HG02973 (cell line): ENCODE data around the gene MS4A4E.
"Not testable (repeated sequence)": the region's sequence is repeated elsewhere in the genome, so short reads cannot be mapped to it uniquely, and the experiment has no call there.

Experiments used
- ATAC-seq: cut with Tn5 transposase; IDR thresholded peaks from one replicate; pipeline ENCODE4 v1.9.1; 2021; ENCODE audit warnings: moderate library complexity; ENCODE audit not compliant: unreplicated experiment

MS4A4E gene

DNA sequence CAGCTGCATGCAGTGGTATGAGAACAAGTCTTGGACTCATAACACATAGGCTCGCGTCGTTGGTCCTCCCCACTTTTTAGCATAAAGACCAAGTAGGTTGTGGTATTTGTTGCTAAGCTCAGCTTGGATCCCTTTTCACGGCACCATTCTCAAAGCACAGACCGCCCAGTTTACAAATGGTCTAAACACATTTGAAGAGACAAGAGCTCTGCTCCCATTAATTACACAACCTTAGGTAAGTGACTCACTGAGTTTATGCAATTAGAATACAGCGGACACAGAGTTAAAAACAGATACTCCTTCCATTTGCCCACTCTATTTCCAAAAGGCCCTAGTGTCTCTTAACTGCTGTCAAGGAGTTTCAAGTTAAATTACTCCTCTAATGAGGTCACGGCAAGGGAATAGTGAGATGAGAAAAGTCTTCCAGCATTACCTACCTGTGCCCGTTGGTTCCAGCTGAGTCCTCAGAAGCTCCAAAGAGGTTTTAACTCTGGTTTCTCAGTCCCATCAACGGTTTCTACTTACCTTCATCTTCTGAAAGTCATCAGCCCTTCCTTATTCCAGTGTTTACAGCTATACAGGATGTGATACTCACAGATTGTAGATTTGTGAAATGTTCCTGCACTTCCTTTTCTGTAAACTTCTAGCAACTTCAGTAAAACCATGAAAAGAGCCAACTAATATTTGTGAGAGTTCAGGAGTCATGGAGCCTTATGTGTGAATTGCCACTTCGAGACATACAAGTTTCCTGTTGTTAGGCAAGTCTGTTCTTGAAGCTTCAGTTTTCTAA, 60.2 kb downstream of the MS4A4E start, which contains the start of gene MS4A6A:
Gene MS4A6A (minus strand): TSS at position 543 of the 790 bp plus-strand sequence. CDS start 1,356 bp downstream, outside the sequence.
- no peak for ATAC-seq

DNA sequence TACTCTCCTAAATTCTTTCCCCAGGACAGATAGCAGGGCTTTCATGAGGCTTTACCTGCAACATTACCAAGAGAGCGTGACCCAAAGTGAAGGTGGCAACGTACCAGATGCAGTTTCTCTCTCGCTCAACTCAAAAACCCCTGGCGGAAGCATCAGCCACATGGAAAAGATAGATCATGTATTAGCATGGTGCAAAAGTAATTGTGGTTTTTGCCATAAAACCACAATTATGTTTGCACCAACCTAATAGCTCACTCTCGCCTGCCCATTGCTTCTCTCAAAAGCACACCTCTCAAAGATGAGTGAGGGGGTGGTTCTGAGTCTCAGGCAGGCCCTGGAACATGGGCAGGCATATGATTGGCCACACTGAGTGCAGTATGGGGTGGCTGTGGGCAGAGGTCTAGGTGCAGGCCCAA, 67.1 kb downstream of the MS4A4E start:
- no peak for ATAC-seq

DNA sequence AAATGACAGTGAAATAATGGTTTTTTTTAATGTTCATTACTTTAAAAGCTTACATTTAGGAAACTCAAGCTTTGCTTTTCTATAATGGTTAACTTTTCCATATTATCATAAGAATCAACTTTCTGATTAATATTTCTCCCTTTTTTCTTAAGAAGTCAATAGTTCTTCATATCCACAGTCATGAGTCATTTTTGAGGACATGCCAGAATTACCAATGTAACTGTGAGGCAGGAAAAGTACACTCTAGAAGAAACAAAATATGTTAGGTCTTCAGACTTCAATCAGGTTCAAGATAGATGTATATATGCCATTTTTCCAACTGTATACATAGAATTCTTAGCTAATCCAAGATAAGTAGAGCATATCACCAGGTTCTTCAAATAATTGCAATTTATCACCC, 70.9 kb downstream of the MS4A4E start:
- no peak for ATAC-seq

DNA sequence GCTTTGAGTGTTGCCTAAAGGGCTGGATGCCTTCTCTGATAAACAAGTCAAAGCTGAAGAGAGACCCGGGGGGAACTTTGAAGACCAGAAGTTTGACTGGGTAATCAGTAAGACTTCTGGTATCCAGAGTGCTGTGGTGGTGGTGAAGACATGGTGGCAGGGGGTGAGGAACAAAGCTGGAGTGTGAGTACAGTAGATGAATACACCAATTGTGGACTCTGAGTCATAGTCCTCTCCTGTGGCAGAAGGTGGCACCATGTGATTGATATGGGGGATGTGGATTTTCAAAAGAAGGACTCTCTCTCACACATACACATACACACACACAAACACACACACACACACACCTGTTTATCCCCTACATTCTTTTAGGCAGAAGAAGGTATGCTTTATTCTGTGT, 72.4 kb downstream of the MS4A4E start:
- no peak for ATAC-seq

DNA sequence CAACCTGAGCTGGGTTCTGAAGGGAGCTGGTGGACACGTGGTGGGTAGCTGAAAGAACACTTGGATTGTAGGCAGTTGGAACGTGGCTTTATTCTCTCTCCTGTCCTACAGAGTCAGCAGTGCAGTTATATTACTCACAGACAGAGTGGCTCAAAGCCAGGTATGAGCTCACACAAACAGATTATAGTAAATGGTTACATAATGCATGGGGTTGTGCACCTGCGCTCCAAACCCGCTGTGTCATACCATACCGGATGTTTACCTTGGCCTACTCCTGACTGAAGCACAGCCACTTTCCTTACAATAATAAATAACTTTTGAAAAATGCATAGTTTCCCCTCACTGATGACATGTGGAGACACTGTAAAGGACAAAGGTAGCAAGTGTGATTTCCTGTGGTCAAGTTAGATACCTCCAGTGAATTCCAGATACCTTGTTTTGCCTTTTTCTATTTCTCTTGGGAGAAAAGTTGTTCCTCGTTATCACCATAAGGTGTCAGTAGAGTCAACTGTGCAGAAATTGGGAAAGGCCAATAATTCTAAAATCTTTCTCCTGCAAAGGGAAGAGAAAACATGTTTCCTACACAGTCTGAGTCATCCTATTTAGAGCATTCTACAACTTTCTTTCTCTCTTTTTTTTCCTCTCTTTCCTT, 73.5 kb downstream of the MS4A4E start:
- ATAC-seq, result no peak

DNA sequence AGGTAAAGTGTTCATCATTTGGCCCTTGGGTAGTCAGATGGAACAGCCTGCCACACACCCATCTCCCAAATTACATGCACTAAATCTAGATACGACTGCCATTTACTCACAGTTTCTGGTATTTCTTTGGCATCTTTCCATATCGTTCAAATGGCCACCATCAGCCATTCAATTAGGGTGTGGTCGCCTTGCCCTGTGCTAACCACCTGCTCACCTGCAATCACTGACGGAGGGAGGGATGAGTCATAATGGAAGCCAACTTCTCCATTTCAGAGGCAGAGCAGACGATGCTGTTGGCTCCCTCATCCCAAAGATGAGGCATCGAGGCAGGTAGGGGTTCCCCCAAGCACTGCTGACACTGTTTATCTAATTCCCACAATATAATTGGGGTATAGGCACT, 74.6 kb downstream of the MS4A4E start:
- ATAC-seq, result no peak

DNA sequence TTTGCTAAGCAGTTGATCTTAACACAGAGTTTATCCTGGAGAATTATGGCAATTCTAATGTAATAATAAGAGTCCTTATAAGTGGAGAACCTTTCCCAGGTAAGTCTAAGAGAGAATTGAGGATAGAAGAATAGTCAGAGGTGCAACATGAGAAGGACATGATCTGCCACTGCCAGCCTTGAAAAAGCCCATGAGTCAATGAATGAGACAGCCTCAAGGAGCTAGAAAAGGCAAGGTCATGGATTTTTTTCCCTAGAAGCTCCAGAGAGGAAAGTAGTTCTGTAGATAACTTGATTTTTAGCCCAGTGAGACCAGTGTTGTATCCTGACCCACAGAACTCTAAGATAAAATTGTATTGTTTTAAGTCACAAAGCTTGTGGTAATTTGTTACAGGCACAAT, 77.0 kb downstream of the MS4A4E start:
- ATAC-seq, result no peak

DNA sequence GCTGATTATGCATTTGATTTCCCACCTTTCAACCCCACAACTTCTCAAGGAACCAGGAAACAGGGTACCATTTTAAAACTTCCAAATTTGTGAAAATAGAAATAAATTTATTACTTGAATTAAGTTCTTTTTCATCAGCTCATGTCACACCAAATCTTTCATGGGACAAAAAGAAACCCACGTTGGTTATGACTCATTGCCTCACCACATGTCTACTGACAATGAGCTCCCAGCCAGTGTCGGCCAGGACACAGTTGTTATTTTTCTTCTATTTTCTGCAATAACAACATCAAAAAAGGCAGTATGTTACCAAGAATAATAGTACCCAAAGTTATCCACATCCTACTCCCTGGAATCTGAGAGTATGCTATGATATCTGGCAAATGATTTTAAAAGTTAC, 77.4 kb downstream of the MS4A4E start:
- ATAC-seq, result no peak

DNA sequence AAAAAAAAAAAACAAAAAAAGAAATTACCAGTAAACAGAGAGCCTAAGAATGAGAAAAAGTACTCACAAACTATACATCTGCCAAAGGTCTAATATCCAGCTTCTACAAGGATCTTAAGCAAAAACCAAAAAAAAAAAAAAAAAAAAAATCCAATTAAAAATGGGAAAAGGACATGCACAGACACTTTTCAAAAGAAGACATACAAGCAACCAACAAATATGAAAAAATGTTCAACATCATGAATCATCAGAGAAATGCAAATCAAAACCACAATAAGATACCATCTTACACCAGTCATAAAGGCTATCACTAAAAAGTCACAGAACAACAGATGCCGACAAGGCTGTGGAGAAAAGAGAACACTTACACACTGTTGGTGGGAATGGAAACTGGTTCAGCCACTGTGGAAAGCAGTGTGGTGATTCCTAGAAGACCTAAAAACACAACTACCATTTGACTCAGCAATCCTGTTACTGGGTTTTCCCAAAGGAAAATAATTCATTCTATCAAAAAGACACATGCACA, 78.3 kb downstream of the MS4A4E start:
- no peak for ATAC-seq

DNA sequence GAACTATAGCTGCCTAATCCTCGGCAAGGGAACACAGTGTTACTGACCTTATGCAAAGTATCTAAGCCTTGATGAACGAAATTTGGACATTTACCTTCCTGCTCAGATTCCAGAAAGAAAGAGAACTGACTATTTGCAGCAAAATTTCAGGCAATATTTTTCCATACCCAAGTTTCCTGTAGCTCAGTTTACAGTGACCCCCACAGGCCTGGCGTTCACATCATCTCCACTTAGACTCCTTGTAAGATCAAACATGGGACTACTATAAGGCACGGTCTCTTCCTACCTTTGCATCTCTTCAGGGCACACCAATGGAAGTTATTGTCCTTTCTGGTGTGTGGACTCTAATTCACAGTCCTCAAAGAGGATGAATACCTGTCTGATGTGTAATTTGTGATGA, 81.2 kb downstream of the MS4A4E start:
- no peak for ATAC-seq

DNA sequence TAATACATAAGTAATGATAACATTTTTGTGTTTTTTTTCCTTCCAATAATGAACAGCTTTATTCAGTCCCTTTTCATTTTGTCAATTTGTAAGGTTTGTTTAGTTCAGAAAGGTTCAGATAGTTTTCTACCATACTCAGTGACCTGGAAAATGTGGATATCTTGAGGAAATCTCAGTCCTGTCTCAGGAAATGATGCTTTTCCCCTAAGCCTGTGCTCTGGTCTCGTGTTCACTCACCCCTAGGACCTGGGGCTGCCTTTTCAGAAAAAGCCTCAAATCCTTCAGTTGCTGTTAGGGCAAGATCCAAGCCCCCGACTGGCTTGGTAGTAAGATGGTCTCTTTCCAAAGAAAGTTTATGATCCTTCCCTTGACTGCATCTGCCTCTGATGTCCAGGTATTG, 81.8 kb downstream of the MS4A4E start:
- no peak for ATAC-seq

DNA sequence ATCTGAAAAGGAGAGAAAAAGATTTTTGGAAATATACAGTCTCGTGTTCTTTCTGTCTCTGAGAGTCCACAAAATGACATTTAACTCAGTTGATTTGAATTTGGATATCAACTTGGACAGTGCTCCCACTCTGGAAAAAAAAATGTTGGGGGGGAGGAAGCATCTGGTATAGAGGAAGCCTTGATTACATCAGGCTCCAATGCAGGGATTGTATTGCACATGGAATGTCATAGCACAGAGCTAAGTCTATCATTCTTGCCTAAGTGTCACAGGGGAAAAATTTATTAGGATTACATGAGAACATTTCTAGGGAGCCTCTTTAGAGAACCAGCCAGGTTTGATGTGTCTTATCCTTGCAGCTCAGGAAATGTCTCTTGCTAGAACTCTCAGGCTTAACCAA, 83.1 kb downstream of the MS4A4E start:
- no peak for ATAC-seq

DNA sequence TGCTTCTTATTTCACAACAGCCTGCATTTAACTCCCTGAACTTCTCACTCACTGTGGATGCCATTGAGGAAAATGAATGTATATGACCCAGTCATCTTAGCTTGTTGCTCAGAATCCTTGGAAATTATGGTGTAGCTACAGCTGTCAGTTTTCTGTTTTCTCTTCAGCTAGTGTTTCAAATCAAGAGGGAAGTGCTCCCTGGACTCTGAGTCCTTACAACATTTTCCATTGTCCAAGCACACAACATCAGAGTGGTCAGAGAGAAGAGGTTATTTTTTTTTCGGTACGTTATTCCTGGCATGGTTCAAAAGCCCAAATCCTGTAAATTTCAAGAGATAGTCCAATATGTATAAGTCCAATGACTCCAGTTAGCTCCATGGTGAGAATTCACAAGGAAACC, 83.7 kb downstream of the MS4A4E start:
- no peak for ATAC-seq

DNA sequence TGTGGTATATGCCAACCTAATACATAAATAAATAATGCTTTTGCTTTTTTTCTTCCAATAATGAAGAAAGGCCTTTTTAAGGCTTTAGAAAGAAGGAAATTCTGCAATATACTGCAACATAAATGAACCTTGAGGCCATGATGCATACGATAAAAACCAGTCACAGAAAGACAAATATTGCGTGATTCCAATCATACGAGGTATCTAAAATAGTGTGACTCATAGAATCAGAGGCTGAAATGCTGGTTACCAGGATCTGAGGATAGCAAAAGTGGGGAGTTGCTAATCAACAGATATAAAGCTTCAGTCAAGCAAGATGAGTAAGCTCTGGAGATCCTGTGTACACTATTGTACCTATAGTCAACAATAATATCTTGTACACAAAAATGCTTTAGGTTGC, 84.3 kb downstream of the MS4A4E start:
- no peak for ATAC-seq

DNA sequence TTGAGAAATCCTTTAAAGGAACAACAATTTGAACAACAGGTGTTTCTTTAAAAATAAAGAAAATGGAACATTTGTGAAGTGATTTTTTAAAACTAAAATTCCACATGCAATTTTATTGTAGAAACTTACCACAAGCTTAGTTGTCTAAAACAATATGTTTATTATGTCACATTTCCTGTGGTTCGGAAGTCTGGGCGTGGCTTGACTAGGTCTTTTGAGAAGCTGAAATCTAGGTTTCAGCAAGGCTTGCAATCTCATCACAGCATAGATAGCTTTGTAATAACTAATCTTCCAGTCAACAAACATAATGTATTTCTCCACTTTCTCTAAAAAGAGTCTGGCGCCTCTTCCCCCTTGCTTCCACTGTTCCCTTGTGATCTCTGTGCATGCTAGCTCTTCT, 87.0 kb downstream of the MS4A4E start:
- ATAC-seq, result no peak

DNA sequence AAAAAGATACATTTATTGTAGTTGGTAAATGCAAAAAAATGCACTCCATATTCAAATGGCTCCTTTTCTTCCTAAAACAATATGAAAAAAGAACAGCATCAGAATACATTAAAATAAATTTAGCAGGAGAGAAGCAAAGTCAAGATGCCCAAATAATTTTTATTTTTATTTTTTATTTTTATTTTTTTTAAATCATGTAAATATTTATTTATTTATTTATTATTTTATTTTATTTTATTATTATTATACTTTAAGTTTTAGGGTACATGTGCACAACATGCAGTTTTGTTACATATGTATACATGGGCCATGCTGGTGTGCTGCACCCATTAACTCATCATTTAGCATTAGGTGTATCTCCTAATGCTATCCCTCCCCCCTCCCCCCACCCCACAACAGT, 90.2 kb downstream of the MS4A4E start:
- ATAC-seq, result not testable (repeated sequence)

DNA sequence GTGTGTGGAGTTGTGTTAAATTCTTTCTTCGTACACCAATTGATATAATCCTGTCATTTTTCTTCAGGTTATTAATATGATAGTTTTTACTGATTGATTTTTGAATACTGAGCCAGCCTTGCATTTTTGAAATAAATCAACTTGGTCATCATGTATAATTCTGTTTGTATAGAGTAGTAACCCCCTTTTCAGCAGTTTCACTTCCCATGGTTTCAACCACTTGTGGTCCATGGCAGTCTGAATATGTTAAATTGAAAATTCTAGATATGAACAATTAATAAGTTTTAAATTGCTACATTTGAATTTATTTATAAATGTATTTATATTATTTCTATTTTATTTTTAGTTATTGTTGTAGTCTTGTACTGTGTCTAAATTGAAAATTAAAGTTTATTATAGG, 92.7 kb downstream of the MS4A4E start:
- no peak for ATAC-seq
